Activated CD8-positive, alpha-beta T cell treated with anti-CD3 and anti-CD28 coated beads for 36 hours (primary cell): ENCODE results near the gene SLC24A3. TPM values are rescaled to one million over a fixed set of nuclear protein-coding genes. Genes with fewer than 3 reads are reported as not detected.

ENCODE experiments used
- ATAC-seq: fragments of 200-7000 bp; cut with Tn5 transposase; one replicate; pipeline ENCODE4 v1.10.0; 2021; ENCODE audit warnings: mild to moderate bottlenecking, moderate library complexity
- CTCF ChIA-PET: fragments of 350-600 bp; sonication (Branson Sonifier 250); formaldehyde crosslinking; loops from one replicate; lab custom pipeline; 2021; ENCODE audit warnings: antibody characterized with exemption; lab: Charles Lee
- POLR2A ChIA-PET: fragments of 350-600 bp; sonication (Branson Sonifier 250); formaldehyde crosslinking; loops from one replicate; lab custom pipeline; 2021; ENCODE audit warnings: antibody characterized with exemption; lab: Charles Lee
- DNase-seq: peaks from one replicate; pipeline ENCODE4 v3.0.0-alpha.2; 2020
- H3K27ac Mint-ChIP-seq: one replicate; pipeline ENCODE4 v1.8.0; 2021; ENCODE audit warnings: mild to moderate bottlenecking, mixed read lengths
- H3K27me3 Mint-ChIP-seq: one replicate; pipeline ENCODE4 v1.8.0; 2021; ENCODE audit warnings: mixed read lengths
- H3K36me3 Mint-ChIP-seq: one replicate; pipeline ENCODE4 v1.8.0; 2021; ENCODE audit warnings: low read depth, mixed read lengths
- H3K4me1 Mint-ChIP-seq: one replicate; pipeline ENCODE4 v1.8.0; 2021; ENCODE audit warnings: low read depth, mixed read lengths
- H3K4me3 Mint-ChIP-seq: one replicate; pipeline ENCODE4 v1.8.0; 2021; ENCODE audit warnings: mild to moderate bottlenecking, moderate library complexity, mixed read lengths
- H3K9me3 Mint-ChIP-seq: one replicate; pipeline ENCODE4 v1.8.0; 2021; ENCODE audit warnings: mixed read lengths
- intact Hi-C: fragments of 100-400 bp; cut with micrococcal nuclease; formaldehyde crosslinking; loops from one replicate; pipeline ENCODE4 v1.10.0; 2022
- total RNA-seq, 2 experiments: library from RNA; stranded (reverse); gene quantifications; one replicate each; pipeline ENCODE4 v1.2.3, GENCODE V29; 2021
- TF ChIP-seq, protein P1 (sequence below): fragments of 200-600 bp; IDR thresholded peaks from one replicate; pipeline ENCODE4 v1.8.0; 2022; ENCODE audit warnings: antibody characterized with exemption, mild to moderate bottlenecking

The SLC24A3 gene
- total RNA-seq, 2 experiments from 2014 or later, result not detected

GRCh38 chr20:19185083-19185482 lies 27.4 kb upstream of the SLC24A3 start:
- Mint-ChIP-seq H3K4me3 (no peak overlapping the region), H3K4me1 (no peaks in the 10 kb centered on the region), H3K9me3 (peaks cover 3% of the 10 kb centered on the region), H3K36me3 (no peaks in the 10 kb centered on the region), H3K27ac (no peak overlapping the region), H3K27me3 (peaks cover under 1% of the 10 kb centered on the region)
- intact Hi-C loops, result no loop called here
- no peak for DNase-seq
- no peak for ATAC-seq
- TF ChIP-seq, protein P1, sequence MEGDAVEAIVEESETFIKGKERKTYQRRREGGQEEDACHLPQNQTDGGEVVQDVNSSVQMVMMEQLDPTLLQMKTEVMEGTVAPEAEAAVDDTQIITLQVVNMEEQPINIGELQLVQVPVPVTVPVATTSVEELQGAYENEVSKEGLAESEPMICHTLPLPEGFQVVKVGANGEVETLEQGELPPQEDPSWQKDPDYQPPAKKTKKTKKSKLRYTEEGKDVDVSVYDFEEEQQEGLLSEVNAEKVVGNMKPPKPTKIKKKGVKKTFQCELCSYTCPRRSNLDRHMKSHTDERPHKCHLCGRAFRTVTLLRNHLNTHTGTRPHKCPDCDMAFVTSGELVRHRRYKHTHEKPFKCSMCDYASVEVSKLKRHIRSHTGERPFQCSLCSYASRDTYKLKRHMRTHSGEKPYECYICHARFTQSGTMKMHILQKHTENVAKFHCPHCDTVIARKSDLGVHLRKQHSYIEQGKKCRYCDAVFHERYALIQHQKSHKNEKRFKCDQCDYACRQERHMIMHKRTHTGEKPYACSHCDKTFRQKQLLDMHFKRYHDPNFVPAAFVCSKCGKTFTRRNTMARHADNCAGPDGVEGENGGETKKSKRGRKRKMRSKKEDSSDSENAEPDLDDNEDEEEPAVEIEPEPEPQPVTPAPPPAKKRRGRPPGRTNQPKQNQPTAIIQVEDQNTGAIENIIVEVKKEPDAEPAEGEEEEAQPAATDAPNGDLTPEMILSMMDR, result no peak
- ChIA-PET POLR2A (no interaction called here), CTCF (no interaction called here)

GRCh38 chr20:19193349-19193748 lies 19.1 kb upstream of the SLC24A3 start:
- Mint-ChIP-seq H3K9me3 (peaks cover 1% of the 10 kb centered on the region), H3K4me1 (no peaks in the 10 kb centered on the region), H3K27ac (no peak overlapping the region), H3K36me3 (no peaks in the 10 kb centered on the region), H3K27me3 (no peaks in the 10 kb centered on the region), H3K4me3 (no peak overlapping the region)
- ChIA-PET CTCF (interaction anchor here (1.8 kb wide), 1 partner anchor 12 kb away, joined by 4 read pairs; no protein-coding TSS in a partner anchor), POLR2A (interaction anchor here (0.7 kb wide), 1 partner anchor 305 kb away, joined by 3 read pairs; no protein-coding TSS in a partner anchor)
- intact Hi-C loops, result no loop called here
- DNase-seq (no peak), ATAC-seq (no peak)
- TF ChIP-seq, protein P1, result no peak

GRCh38 chr20:19205981-19206396 lies 6.5 kb upstream of the SLC24A3 start:
- DNase-seq (peak; percentile 77), ATAC-seq (no peak)
- TF ChIP-seq, protein P1, result peak; percentile 88
- H3K36me3 Mint-ChIP-seq, result no peaks in the 10 kb centered on the region
- ChIA-PET CTCF (interaction anchor here (0.7 to 4.1 kb wide), 18 partner anchors 8 to 457 kb away, joined by 3 to 45 read pairs (median 4); no protein-coding TSS in a partner anchor), POLR2A (no interaction called here)
- H3K27ac Mint-ChIP-seq, result no peak overlapping the region
- no peaks in the 10 kb centered on the region for H3K9me3 Mint-ChIP-seq
- intact Hi-C loops, result loop anchor here (5.0 to 10.0 kb wide), 2 partner anchors 379 to 456 kb away; no protein-coding TSS in a partner anchor
- H3K4me3 Mint-ChIP-seq, result no peak overlapping the region
- peaks cover 35% of the 10 kb centered on the region for H3K27me3 Mint-ChIP-seq
- no peaks in the 10 kb centered on the region for H3K4me1 Mint-ChIP-seq

DNA sequence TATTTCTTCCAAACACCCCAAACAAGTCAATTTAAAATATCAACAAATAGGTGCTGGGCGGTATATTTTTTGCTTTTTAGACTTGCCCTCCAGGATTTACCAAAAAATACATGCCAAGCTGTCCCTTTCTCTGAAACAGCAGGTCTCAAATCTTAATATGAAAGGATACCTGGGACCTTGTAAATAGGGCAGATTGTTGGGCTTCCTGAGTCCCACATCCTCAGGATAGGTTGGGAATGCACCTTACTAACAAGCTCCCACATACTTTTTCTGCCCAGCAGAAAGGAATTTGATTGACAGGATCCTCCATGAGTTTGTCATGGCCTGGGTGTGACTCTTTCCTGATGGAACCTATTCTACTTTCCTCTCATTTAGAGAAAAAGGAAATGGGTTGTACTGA lies 4.9 kb upstream of the SLC24A3 start:
- Mint-ChIP-seq H3K27ac (no peak overlapping the region), H3K4me3 (no peak overlapping the region), H3K36me3 (no peaks in the 10 kb centered on the region), H3K27me3 (peaks cover 42% of the 10 kb centered on the region), H3K9me3 (no peaks in the 10 kb centered on the region), H3K4me1 (no peaks in the 10 kb centered on the region)
- ChIA-PET CTCF (interaction anchor here (1.6 to 4.1 kb wide), 3 partner anchors 9 to 455 kb away, joined by 4 to 45 read pairs (median 4); no protein-coding TSS in a partner anchor), POLR2A (no interaction called here)
- TF ChIP-seq, protein P1, result no peak
- no peak for DNase-seq
- intact Hi-C loops, result loop anchor here (5.0 to 10.0 kb wide), 2 partner anchors 377 to 455 kb away; no protein-coding TSS in a partner anchor
- no peak for ATAC-seq

DNA sequence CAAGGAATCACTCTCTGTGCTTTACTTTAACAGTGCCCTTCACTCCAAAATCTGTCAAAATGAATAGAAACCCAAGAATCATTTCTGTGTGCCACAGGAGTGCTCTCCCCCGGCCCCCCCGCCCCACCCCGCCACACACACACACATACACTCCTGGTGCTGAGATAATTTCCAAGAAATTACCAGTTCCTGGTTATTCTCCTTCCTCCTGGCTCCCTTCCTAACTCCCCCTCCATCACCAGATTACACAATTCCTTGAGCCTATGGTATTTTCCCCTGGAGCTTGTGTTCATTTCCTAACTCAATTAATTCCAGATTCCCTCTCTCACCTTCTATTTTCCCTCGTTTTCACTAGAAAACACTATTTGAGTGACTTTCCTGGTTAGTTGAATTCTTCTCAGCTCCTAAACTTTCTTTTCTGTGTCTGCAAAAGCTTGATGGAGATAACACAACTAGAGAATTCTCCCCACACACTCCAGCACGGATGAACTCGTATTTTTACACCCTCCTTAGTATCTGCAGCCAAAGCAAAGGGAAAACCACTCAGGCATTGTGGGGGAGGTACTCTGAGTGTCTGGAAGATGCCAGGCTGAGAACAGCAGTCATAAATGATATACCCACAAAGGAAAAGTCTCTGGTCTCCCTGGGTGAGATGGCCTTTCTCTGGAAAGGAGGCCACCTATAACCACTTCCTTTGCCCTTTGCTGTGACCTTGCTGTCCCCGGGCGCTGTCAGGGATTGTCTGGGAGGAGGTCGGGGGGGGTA lies 1.9 kb upstream of the SLC24A3 start:
- no peaks in the 10 kb centered on the region for H3K9me3 Mint-ChIP-seq
- H3K27me3 Mint-ChIP-seq, result peaks cover 45% of the 10 kb centered on the region
- no peak overlapping the region for H3K4me3 Mint-ChIP-seq
- H3K27ac Mint-ChIP-seq, result no peak overlapping the region
- TF ChIP-seq, protein P1, result no peak
- H3K4me1 Mint-ChIP-seq, result no peaks in the 10 kb centered on the region
- intact Hi-C loops, result no loop called here
- H3K36me3 Mint-ChIP-seq, result no peaks in the 10 kb centered on the region
- CTCF ChIA-PET, result no interaction called here
- no peak for ATAC-seq
- DNase-seq, result no peak
- POLR2A ChIA-PET, result no interaction called here
